ENCODE data around the gene CAPZA2.
"Not testable (repeated sequence)": the region's sequence is repeated elsewhere in the genome, so short reads cannot be mapped to it uniquely, and the experiment has no call there.

The CAPZA2 gene

GRCh38 chr7:116932566-116932965 lies 70.2 kb downstream of the CAPZA2 start:
- Histone ChIP-seq H3K4me3 (no peak overlapping the region), H3K36me3 (ENCODE audit: insufficient read depth, low read length) (no peaks in the 10 kb centered on the region), H3K9me3 (ENCODE audit: low read depth, low read length) (no peaks in the 10 kb centered on the region), H3K9ac (ENCODE audit: insufficient read length) (no peak overlapping the region), H3K27ac (no peak overlapping the region)
- no peak for DNase-seq (ENCODE audit: low read depth, low spot score)
- TF ChIP-seq EZH2 (IDR thresholded peaks at IDR 0.05) (no peak), POLR2AphosphoS5 (IDR thresholded peaks at IDR 0.05; ENCODE audit: borderline replicate concordance, low read depth, low read length) (no peak), FOXP2 (optimal IDR thresholded peaks at IDR 0.05; ENCODE audit: control extremely low read depth, extremely low read length, insufficient read depth) (no peak)

GRCh38 chr7:116933465-116933864 lies 71.1 kb downstream of the CAPZA2 start:
- TF ChIP-seq POLR2AphosphoS5 (IDR thresholded peaks at IDR 0.05; ENCODE audit: borderline replicate concordance, low read depth, low read length) (no peak), EZH2 (IDR thresholded peaks at IDR 0.05) (no peak), FOXP2 (optimal IDR thresholded peaks at IDR 0.05; ENCODE audit: control extremely low read depth, extremely low read length, insufficient read depth) (no peak)
- Histone ChIP-seq H3K9me3 (ENCODE audit: low read depth, low read length) (no peaks in the 10 kb centered on the region), H3K4me3 (no peak overlapping the region), H3K27ac (no peak overlapping the region), H3K9ac (ENCODE audit: insufficient read length) (no peak overlapping the region), H3K36me3 (ENCODE audit: insufficient read depth, low read length) (no peaks in the 10 kb centered on the region)
- no peak for DNase-seq (ENCODE audit: low read depth, low spot score)

GRCh38 chr7:116934580-116934979 lies 72.2 kb downstream of the CAPZA2 start:
- H3K9me3 ChIP-seq (ENCODE audit: low read depth, low read length): no peaks in the 10 kb centered on the region
- TF ChIP-seq FOXP2 (optimal IDR thresholded peaks at IDR 0.05; ENCODE audit: control extremely low read depth, extremely low read length, insufficient read depth): no peak
- TF ChIP-seq POLR2AphosphoS5 (IDR thresholded peaks at IDR 0.05; ENCODE audit: borderline replicate concordance, low read depth, low read length): no peak
- no peak for TF ChIP-seq EZH2 (IDR thresholded peaks at IDR 0.05)
- DNase-seq (ENCODE audit: low read depth, low spot score): no peak

GRCh38 chr7:116936844-116937243 lies 74.5 kb downstream of the CAPZA2 start:
- not testable (repeated sequence) for H3K9me3 ChIP-seq (ENCODE audit: low read depth, low read length); DNase-seq (ENCODE audit: low read depth, low spot score); H3K4me3 ChIP-seq; H3K36me3 ChIP-seq (ENCODE audit: insufficient read depth, low read length); H3K9ac ChIP-seq (ENCODE audit: insufficient read length); H3K27ac ChIP-seq

More at GRCh38 chr7:116934580-116934979, 72.2 kb downstream of the CAPZA2 start:
- H3K9ac ChIP-seq (ENCODE audit: insufficient read length): no peak overlapping the region
- no peak overlapping the region for H3K27ac ChIP-seq
- H3K36me3 ChIP-seq (ENCODE audit: insufficient read depth, low read length): no peaks in the 10 kb centered on the region
- no peak overlapping the region for H3K4me3 ChIP-seq

- H3K4me3 ChIP-seq: no peak overlapping the region
- no peak for DNase-seq (ENCODE audit: low read depth, low spot score)
- no peaks in the 10 kb centered on the region for H3K9me3 ChIP-seq (ENCODE audit: low read depth, low read length)
- H3K27ac ChIP-seq: no peak overlapping the region
- TF ChIP-seq EZH2 (IDR thresholded peaks at IDR 0.05) (no peak), POLR2AphosphoS5 (IDR thresholded peaks at IDR 0.05; ENCODE audit: borderline replicate concordance, low read depth, low read length) (no peak), FOXP2 (optimal IDR thresholded peaks at IDR 0.05; ENCODE audit: control extremely low read depth, extremely low read length, insufficient read depth) (no peak)
- no peak overlapping the region for H3K9ac ChIP-seq (ENCODE audit: insufficient read length)
- no peaks in the 10 kb centered on the region for H3K36me3 ChIP-seq (ENCODE audit: insufficient read depth, low read length)
Observed at GRCh38 chr7:116938678-116939077, 76.3 kb downstream of the CAPZA2 start.

- Histone ChIP-seq H3K9ac (ENCODE audit: insufficient read length) (no peak overlapping the region), H3K36me3 (ENCODE audit: insufficient read depth, low read length) (no peaks in the 10 kb centered on the region), H3K4me3 (no peak overlapping the region), H3K9me3 (ENCODE audit: low read depth, low read length) (no peaks in the 10 kb centered on the region), H3K27ac (no peak overlapping the region)
- no peak for TF ChIP-seq FOXP2 (optimal IDR thresholded peaks at IDR 0.05; ENCODE audit: control extremely low read depth, extremely low read length, insufficient read depth)
- TF ChIP-seq EZH2 (IDR thresholded peaks at IDR 0.05): no peak
- no peak for TF ChIP-seq POLR2AphosphoS5 (IDR thresholded peaks at IDR 0.05; ENCODE audit: borderline replicate concordance, low read depth, low read length)
- DNase-seq (ENCODE audit: low read depth, low spot score): no peak
Observed at GRCh38 chr7:116940689-116941370, 78.4 kb downstream of the CAPZA2 start.

- no peak overlapping the region for H3K9ac ChIP-seq (ENCODE audit: insufficient read length)
- no peaks in the 10 kb centered on the region for H3K9me3 ChIP-seq (ENCODE audit: low read depth, low read length)
- no peaks in the 10 kb centered on the region for H3K36me3 ChIP-seq (ENCODE audit: insufficient read depth, low read length)
- no peak overlapping the region for H3K27ac ChIP-seq
- TF ChIP-seq EZH2 (IDR thresholded peaks at IDR 0.05) (no peak), POLR2AphosphoS5 (IDR thresholded peaks at IDR 0.05; ENCODE audit: borderline replicate concordance, low read depth, low read length) (no peak), FOXP2 (optimal IDR thresholded peaks at IDR 0.05; ENCODE audit: control extremely low read depth, extremely low read length, insufficient read depth) (no peak)
- H3K4me3 ChIP-seq: no peak overlapping the region
- no peak for DNase-seq (ENCODE audit: low read depth, low spot score)
Observed at GRCh38 chr7:116942504-116942903, 80.1 kb downstream of the CAPZA2 start.

GRCh38 chr7:116948934-116949333 lies 86.5 kb downstream of the CAPZA2 start:
- Histone ChIP-seq H3K36me3 (ENCODE audit: insufficient read depth, low read length) (no peaks in the 10 kb centered on the region), H3K9ac (ENCODE audit: insufficient read length) (no peak overlapping the region), H3K27ac (no peak overlapping the region), H3K9me3 (ENCODE audit: low read depth, low read length) (no peaks in the 10 kb centered on the region), H3K4me3 (no peak overlapping the region)
- DNase-seq (ENCODE audit: low read depth, low spot score): no peak
- TF ChIP-seq FOXP2 (optimal IDR thresholded peaks at IDR 0.05; ENCODE audit: control extremely low read depth, extremely low read length, insufficient read depth) (no peak), EZH2 (IDR thresholded peaks at IDR 0.05) (no peak), POLR2AphosphoS5 (IDR thresholded peaks at IDR 0.05; ENCODE audit: borderline replicate concordance, low read depth, low read length) (no peak)
